BE2C (cell line): ENCODE data around the gene ZNF423.
A peak's percentile ranks its signal among the peaks of the same experiment; 100 is the strongest.

Source experiments
- DNase-seq: peaks from one replicate; pipeline ENCODE4 v3.0.0-alpha.2; 2020
- H3K27me3 ChIP-seq: fragments of 250-450 bp; sonication (Bioruptor Pico); 2 replicates; pipeline ENCODE4 v1.5.1; 2020; ENCODE audit warnings: mild to moderate bottlenecking
- H3K36me3 ChIP-seq: fragments of 250-450 bp; sonication (Bioruptor Pico); 2 replicates; pipeline ENCODE4 v1.5.1; 2020; ENCODE audit warnings: mild to moderate bottlenecking
- H3K4me1 ChIP-seq: fragments of 250-450 bp; sonication (Bioruptor Pico); 2 replicates; pipeline ENCODE4 v1.5.1; 2020
- H3K4me3 ChIP-seq: 2 replicates; pipeline ENCODE4 v1.5.1; 2011; ENCODE audit warnings: low read depth, low read length
- H3K9me3 ChIP-seq: fragments of 250-450 bp; sonication (Bioruptor Pico); 2 replicates; pipeline ENCODE4 v1.5.1; 2020
- TF ChIP-seq, protein P1 (sequence below): IDR thresholded peaks from 2 replicates; pipeline ENCODE4 v1.5.1; 2012; ENCODE audit warnings: mild to moderate bottlenecking, low read depth, low read length

ZNF423 gene

GRCh38 chr16:49621241-49622083, 234.4 kb downstream of the ZNF423 start:
- peaks cover 32% of the 10 kb centered on the region for H3K4me1 ChIP-seq
- no peaks in the 10 kb centered on the region for H3K27me3 ChIP-seq
- H3K4me3 ChIP-seq, result no peak overlapping the region
- H3K36me3 ChIP-seq, result peaks cover 4% of the 10 kb centered on the region
- TF ChIP-seq, protein P1, sequence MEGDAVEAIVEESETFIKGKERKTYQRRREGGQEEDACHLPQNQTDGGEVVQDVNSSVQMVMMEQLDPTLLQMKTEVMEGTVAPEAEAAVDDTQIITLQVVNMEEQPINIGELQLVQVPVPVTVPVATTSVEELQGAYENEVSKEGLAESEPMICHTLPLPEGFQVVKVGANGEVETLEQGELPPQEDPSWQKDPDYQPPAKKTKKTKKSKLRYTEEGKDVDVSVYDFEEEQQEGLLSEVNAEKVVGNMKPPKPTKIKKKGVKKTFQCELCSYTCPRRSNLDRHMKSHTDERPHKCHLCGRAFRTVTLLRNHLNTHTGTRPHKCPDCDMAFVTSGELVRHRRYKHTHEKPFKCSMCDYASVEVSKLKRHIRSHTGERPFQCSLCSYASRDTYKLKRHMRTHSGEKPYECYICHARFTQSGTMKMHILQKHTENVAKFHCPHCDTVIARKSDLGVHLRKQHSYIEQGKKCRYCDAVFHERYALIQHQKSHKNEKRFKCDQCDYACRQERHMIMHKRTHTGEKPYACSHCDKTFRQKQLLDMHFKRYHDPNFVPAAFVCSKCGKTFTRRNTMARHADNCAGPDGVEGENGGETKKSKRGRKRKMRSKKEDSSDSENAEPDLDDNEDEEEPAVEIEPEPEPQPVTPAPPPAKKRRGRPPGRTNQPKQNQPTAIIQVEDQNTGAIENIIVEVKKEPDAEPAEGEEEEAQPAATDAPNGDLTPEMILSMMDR, result no peak
- no peaks in the 10 kb centered on the region for H3K9me3 ChIP-seq
- peak; percentile 56 for DNase-seq

- Histone ChIP-seq H3K4me1 (peaks cover 32% of the 10 kb centered on the region), H3K27me3 (no peaks in the 10 kb centered on the region), H3K4me3 (no peak overlapping the region), H3K9me3 (no peaks in the 10 kb centered on the region), H3K36me3 (peaks cover 4% of the 10 kb centered on the region)
- no peak for DNase-seq
- TF ChIP-seq, protein P1, result no peak
These were observed 235.1 kb downstream of the ZNF423 start for GRCh38 chr16:49620869-49621240.

DNA sequence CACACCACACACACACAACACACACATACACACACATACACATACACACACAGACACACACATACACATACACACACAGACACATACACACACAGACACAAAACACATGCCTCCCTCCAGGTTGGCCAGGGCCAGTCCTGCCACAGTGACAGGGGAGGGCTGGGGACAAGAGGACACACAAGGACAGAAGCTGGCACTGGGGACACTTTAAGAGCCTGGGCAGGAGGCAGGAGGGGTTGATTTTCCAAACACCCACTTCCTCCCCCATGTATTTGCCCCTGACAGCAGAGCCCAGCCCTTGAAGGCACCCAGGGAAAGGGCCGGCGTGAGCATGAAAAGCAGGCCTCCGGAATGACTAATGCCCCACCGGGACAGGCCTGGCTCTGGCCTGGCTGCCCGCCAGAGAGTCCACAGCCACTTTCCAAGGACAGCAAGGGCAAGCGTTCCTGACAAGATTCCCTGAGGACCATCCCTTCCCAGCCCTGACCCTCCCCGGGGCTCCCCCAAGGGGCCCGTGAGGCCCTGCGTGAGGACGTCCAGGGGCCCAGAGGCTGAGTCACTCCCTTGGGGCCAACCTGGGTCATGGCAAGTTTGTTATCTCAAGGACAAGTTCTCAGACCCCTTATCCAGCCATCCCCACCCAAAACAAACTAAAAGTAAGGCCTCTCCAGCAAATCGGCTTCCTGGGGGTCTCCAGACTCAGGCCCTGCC, 235.6 kb downstream of the ZNF423 start:
- no peaks in the 10 kb centered on the region for H3K27me3 ChIP-seq
- H3K4me3 ChIP-seq, result no peak overlapping the region
- peaks cover 32% of the 10 kb centered on the region for H3K4me1 ChIP-seq
- no peaks in the 10 kb centered on the region for H3K9me3 ChIP-seq
- H3K36me3 ChIP-seq, result peaks cover under 1% of the 10 kb centered on the region; the same call in 1 of the 2 replicates
- peak; percentile 97 for DNase-seq
- TF ChIP-seq, protein P1, result no peak

- Histone ChIP-seq H3K36me3 (no peaks in the 10 kb centered on the region), H3K27me3 (no peaks in the 10 kb centered on the region), H3K4me1 (peaks cover 32% of the 10 kb centered on the region), H3K9me3 (no peaks in the 10 kb centered on the region), H3K4me3 (no peak overlapping the region)
- no peak for DNase-seq
- TF ChIP-seq, protein P1, result no peak
These were observed 236.1 kb downstream of the ZNF423 start for GRCh38 chr16:49619811-49620157.

GRCh38 chr16:49618955-49619354, 237.0 kb downstream of the ZNF423 start:
- Histone ChIP-seq H3K27me3 (no peaks in the 10 kb centered on the region), H3K9me3 (no peaks in the 10 kb centered on the region), H3K4me1 (peaks cover 32% of the 10 kb centered on the region), H3K36me3 (no peaks in the 10 kb centered on the region), H3K4me3 (no peak overlapping the region)
- no peak for DNase-seq
- TF ChIP-seq, protein P1, result no peak
